Transverse colon (tissue), 3 donors: ENCODE data around the gene DPYSL5.

Experiments used
- EP300 ChIP-seq: sonication (generic); formaldehyde crosslinking; IDR thresholded peaks from one replicate; pipeline ENCODE4 v1.6.1; 2017; ENCODE audit warnings: antibody characterized with exemption, low read depth
- POLR2A ChIP-seq: fragments of 450-650 bp; IDR thresholded peaks from one replicate; pipeline ENCODE4 v1.6.1; 2016; ENCODE audit warnings: antibody characterized with exemption, mild to moderate bottlenecking, moderate library complexity
- TF ChIP-seq, protein P1 (sequence below), 5 experiments: fragments of 200-600 bp in 3 of 5; fragments of 450-650 bp in 2 of 5; sonication (generic) in 3 of 5; IDR thresholded peaks; 1 replicate in 2 of 5; 2 replicates in 3 of 5; pipeline ENCODE4 v1.5.1; 2016 to 2017; ENCODE audit warnings: antibody characterized with exemption in 5 of 5, inconsistent platforms in 3 of 5, mild to moderate bottlenecking in 2 of 5, moderate library complexity in 1 of 5

- TF ChIP-seq POLR2A (no peak), EP300 (no peak)
- TF ChIP-seq, protein P1, sequence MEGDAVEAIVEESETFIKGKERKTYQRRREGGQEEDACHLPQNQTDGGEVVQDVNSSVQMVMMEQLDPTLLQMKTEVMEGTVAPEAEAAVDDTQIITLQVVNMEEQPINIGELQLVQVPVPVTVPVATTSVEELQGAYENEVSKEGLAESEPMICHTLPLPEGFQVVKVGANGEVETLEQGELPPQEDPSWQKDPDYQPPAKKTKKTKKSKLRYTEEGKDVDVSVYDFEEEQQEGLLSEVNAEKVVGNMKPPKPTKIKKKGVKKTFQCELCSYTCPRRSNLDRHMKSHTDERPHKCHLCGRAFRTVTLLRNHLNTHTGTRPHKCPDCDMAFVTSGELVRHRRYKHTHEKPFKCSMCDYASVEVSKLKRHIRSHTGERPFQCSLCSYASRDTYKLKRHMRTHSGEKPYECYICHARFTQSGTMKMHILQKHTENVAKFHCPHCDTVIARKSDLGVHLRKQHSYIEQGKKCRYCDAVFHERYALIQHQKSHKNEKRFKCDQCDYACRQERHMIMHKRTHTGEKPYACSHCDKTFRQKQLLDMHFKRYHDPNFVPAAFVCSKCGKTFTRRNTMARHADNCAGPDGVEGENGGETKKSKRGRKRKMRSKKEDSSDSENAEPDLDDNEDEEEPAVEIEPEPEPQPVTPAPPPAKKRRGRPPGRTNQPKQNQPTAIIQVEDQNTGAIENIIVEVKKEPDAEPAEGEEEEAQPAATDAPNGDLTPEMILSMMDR (IDR thresholded peaks at IDR 0.05): no peak
Observed at GRCh38 chr2:26805241-26805676, 42.7 kb upstream of the DPYSL5 start.
